Fibroblast of lung (primary cell): ENCODE results near the gene KCNMB3. TPM values are rescaled to one million over a fixed set of nuclear protein-coding genes. Genes with fewer than 3 reads are reported as not detected.
"Not testable (repeated sequence)": the region's sequence is repeated elsewhere in the genome, so short reads cannot be mapped to it uniquely, and the experiment has no call there.

Experiments
- DNase-seq, 2 donors: peaks; one replicate each; pipeline versions ENCODE4 v3.0.0 to v3.0.0-alpha.2; 2010; ENCODE audit warnings: low read depth in 2 of 2
- H2AFZ ChIP-seq: 2 replicates; pipeline ENCODE4 v1.5.1; 2012; ENCODE audit warnings: low read length, control low read depth, inconsistent platforms
- H3K27ac ChIP-seq: 2 replicates; pipeline ENCODE4 v1.5.1; 2011; ENCODE audit warnings: low read length, control low read depth; ENCODE audit not compliant: insufficient read depth
- H3K27me3 ChIP-seq: 2 replicates; pipeline ENCODE4 v1.5.1; 2011; ENCODE audit warnings: mild to moderate bottlenecking, low read length; ENCODE audit not compliant: control insufficient read depth, insufficient read depth
- H3K36me3 ChIP-seq: 2 replicates; pipeline ENCODE4 v1.5.1; 2011; ENCODE audit warnings: low read length; ENCODE audit not compliant: control insufficient read depth, insufficient read depth
- H3K4me1 ChIP-seq: 2 replicates; pipeline ENCODE4 v1.5.1; 2011; ENCODE audit warnings: low read length; ENCODE audit not compliant: control insufficient read depth, insufficient read depth; ENCODE audit errors: extremely low read depth
- H3K4me2 ChIP-seq: 2 replicates; pipeline ENCODE4 v1.5.1; 2011; ENCODE audit warnings: low read length, control low read depth; ENCODE audit not compliant: insufficient read depth; ENCODE audit errors: extremely low read depth
- H3K4me3 ChIP-seq, 4 experiments: fragments of 200-600 bp in 1 of 4; sonication (generic) in 1 of 4; replicated peaks in 1 of 4; 2 replicates each; pipeline ENCODE4 v1.5.1; 2011 to 2016; ENCODE audit warnings: low read length in 4 of 4, low read depth in 3 of 4, mild to moderate bottlenecking in 3 of 4, control low read depth in 2 of 4, inconsistent platforms in 1 of 4, mixed read lengths in 1 of 4; ENCODE audit not compliant: insufficient read depth in 1 of 4; ENCODE audit errors: control extremely low read depth in 1 of 4
- H3K79me2 ChIP-seq: 2 replicates; pipeline ENCODE4 v1.5.1; 2012; ENCODE audit warnings: mild to moderate bottlenecking, low read length, inconsistent platforms; ENCODE audit not compliant: control insufficient read depth, insufficient read depth
- H3K9ac ChIP-seq: 2 replicates; pipeline ENCODE4 v1.5.1; 2011; ENCODE audit warnings: mild to moderate bottlenecking, low read length, control low read depth; ENCODE audit not compliant: insufficient read depth
- H3K9me3 ChIP-seq: 2 replicates; pipeline ENCODE4 v1.5.1; 2012; ENCODE audit warnings: low read depth, low read length; ENCODE audit not compliant: control insufficient read depth, insufficient read depth
- H4K20me1 ChIP-seq: 2 replicates; pipeline ENCODE4 v1.5.1; 2011; ENCODE audit warnings: low read length; ENCODE audit not compliant: control insufficient read depth, insufficient read depth; ENCODE audit errors: extremely low read depth
- EZH2 ChIP-seq: IDR thresholded peaks from 2 replicates; pipeline ENCODE4 v1.5.1; 2012; ENCODE audit warnings: low read length, control low read depth, mild to moderate bottlenecking; ENCODE audit errors: missing control alignments
- polyA plus RNA-seq, 2 donors: library from polyadenylated mRNA; depleted of rRNA in 1 of 2; stranded (reverse) in 1 of 2; unstranded in 1 of 2; fragments of >200 nt; gene quantifications; 2 replicates each; pipeline ENCODE4 v1.2.1, GENCODE V29; 2011 to 2012; ENCODE audit warnings: missing spikeins in 1 of 2
- total RNA-seq: library from RNA; depleted of rRNA; stranded (reverse); fragments of >200 nt; gene quantifications from 2 replicates; pipeline ENCODE4 v1.2.1, GENCODE V29; 2014
- TF ChIP-seq, protein P1 (sequence below), 2 donors: IDR thresholded peaks in 1 of 2; conservative IDR thresholded peaks in 1 of 2; 1 replicate in 1 of 2; 2 replicates in 1 of 2; pipeline ENCODE4 v1.5.1; 2011 to 2012; ENCODE audit warnings: low read length in 2 of 2, control low read depth in 1 of 2, inconsistent platforms in 1 of 2, low read depth in 1 of 2, mild to moderate bottlenecking in 1 of 2

KCNMB3 gene
- total and polyA plus RNA-seq, 2 donors (not counting 1 experiment from before 2014, with no cell fraction given): 1.3 to 1.5 TPM

DNA sequence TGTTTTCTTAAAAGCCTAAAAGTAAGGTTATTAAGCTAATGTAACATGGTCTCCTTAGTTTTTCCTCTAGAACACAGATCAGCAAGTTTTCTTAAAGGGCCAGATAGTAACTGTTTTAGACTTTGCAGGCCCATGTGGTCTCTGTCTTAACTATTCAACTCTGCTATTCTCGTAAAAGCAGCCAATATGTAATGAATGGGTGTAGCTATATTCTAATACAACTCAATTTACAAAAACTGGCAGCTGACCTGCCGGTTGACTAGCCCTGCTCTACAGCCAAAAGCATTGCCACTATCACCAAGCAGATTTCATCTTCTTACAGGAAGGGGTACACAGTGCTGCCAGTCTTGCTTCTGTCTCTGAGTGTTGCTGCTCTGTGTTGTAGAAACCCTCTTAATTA, 27.4 kb downstream of the KCNMB3 start:
- no peak overlapping the region for H3K27ac ChIP-seq
- TF ChIP-seq EZH2: no peak
- TF ChIP-seq, protein P1, sequence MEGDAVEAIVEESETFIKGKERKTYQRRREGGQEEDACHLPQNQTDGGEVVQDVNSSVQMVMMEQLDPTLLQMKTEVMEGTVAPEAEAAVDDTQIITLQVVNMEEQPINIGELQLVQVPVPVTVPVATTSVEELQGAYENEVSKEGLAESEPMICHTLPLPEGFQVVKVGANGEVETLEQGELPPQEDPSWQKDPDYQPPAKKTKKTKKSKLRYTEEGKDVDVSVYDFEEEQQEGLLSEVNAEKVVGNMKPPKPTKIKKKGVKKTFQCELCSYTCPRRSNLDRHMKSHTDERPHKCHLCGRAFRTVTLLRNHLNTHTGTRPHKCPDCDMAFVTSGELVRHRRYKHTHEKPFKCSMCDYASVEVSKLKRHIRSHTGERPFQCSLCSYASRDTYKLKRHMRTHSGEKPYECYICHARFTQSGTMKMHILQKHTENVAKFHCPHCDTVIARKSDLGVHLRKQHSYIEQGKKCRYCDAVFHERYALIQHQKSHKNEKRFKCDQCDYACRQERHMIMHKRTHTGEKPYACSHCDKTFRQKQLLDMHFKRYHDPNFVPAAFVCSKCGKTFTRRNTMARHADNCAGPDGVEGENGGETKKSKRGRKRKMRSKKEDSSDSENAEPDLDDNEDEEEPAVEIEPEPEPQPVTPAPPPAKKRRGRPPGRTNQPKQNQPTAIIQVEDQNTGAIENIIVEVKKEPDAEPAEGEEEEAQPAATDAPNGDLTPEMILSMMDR (conservative IDR thresholded peaks at IDR 0.05 in 1 of 2, IDR thresholded peaks at IDR 0.05 in 1 of 2; ENCODE audit: low read depth in 1 of 2, low read length in 2 of 2): no peak

DNA sequence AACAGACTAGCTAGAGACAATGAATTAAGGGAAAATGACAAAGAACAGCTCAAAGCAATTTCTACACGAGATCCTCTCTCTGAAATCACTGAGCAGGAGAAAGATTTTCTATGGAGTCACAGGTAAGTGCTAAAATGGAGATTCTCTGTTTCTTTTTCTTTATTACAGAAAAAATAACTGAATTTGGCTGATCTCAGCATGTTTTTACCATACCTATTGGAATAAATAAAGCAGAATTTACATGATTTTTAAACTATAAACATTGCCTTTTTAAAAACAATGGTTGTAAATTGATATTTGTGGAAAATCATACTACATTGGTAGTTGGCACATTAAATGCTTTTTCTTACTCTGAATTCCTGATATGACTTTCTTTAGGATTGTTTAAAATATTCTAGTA, 32.7 kb downstream of the KCNMB3 start:
- H3K4me2 ChIP-seq, H2AFZ ChIP-seq, H3K36me3 ChIP-seq, H3K79me2 ChIP-seq, H4K20me1 ChIP-seq, H3K9ac ChIP-seq, DNase-seq, H3K27ac ChIP-seq, H3K27me3 ChIP-seq, H3K4me3 ChIP-seq, H3K9me3 ChIP-seq, H3K4me1 ChIP-seq: not testable (repeated sequence)

More for the DNA sequence above, 27.4 kb downstream of the KCNMB3 start:
- no peak overlapping the region for H3K9ac ChIP-seq
- H3K27me3 ChIP-seq: no peaks in the 10 kb centered on the region
- no peak overlapping the region for H3K4me3 ChIP-seq
- DNase-seq: no peak
- no peak overlapping the region for H3K4me2 ChIP-seq
- H2AFZ ChIP-seq: no peak overlapping the region
- H3K4me1 ChIP-seq: no peaks in the 10 kb centered on the region
- no peaks in the 10 kb centered on the region for H3K79me2 ChIP-seq
- H4K20me1 ChIP-seq: no peaks in the 10 kb centered on the region
- peaks cover 2% of the 10 kb centered on the region for H3K36me3 ChIP-seq
- no peaks in the 10 kb centered on the region for H3K9me3 ChIP-seq

DNA sequence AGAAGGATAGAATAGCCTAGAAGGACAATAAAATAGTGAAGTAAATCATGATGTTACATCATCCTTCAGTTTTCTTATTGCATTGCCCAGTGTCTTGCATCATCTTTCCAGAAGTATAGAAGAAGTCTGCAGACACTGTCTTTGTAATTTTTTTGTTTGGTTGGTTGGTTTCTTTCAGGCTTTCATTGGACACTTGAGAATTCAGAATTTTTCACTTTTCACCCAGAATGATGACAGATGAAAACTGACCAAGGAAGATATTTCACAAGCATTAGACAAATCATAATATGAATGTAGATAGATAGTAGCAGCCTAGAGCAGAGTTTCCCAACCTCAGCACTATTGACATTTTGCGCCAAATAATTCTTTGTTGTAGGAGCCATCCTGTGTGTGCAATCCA, 35.4 kb downstream of the KCNMB3 start:
- H3K4me3 ChIP-seq, H3K4me2 ChIP-seq: not testable (repeated sequence)
- DNase-seq: peak in 1 of 2 donors; percentile 48

DNA sequence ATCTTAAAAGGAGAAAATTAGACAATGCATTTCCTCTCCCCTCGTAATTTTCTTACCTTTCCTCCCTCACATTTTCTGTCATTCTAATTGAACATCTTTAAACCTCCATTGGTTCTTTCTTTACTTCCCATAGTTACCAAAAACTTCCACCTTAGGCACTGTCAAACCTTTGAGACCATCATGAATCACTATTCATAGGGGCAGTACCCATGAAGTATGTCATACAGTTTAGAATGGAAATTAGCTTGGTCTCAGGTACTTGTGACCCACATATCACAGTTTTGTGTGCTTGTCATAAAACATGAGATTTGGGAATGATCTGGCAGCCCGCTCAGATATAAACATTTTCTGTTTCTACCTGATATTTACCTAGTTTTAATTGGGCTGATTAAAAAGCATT, 50.1 kb downstream of the KCNMB3 start:
- peaks cover 3% of the 10 kb centered on the region for H3K4me1 ChIP-seq
- no peaks in the 10 kb centered on the region for H4K20me1 ChIP-seq
- no peaks in the 10 kb centered on the region for H3K9me3 ChIP-seq
- H3K4me3 ChIP-seq: no peak overlapping the region
- no peak overlapping the region for H2AFZ ChIP-seq
- no peaks in the 10 kb centered on the region for H3K27me3 ChIP-seq
- H3K36me3 ChIP-seq: no peaks in the 10 kb centered on the region
- DNase-seq: no peak
- no peak for TF ChIP-seq EZH2
- TF ChIP-seq, protein P1 (conservative IDR thresholded peaks at IDR 0.05 in 1 of 2, IDR thresholded peaks at IDR 0.05 in 1 of 2; ENCODE audit: low read depth in 1 of 2, low read length in 2 of 2): no peak
- no peak overlapping the region for H3K27ac ChIP-seq
- no peak overlapping the region for H3K4me2 ChIP-seq
- no peak overlapping the region for H3K9ac ChIP-seq
- H3K79me2 ChIP-seq: peaks cover 7% of the 10 kb centered on the region

More for the DNA sequence above, 35.4 kb downstream of the KCNMB3 start:
- not testable (repeated sequence) for H3K9ac ChIP-seq, H3K79me2 ChIP-seq, H3K36me3 ChIP-seq, H3K9me3 ChIP-seq, H3K27me3 ChIP-seq, H3K4me1 ChIP-seq, H2AFZ ChIP-seq, H4K20me1 ChIP-seq, H3K27ac ChIP-seq
